ENCODE data around the gene CD79B.

GRCh38 chr17:63911657-63912100 is 20.5 kb downstream of the CD79B start:
- TF ChIP-seq CTCF (IDR thresholded peaks at IDR 0.05) (peak; percentile 82), TCF7L2 (IDR thresholded peaks at IDR 0.05; ENCODE audit: low read depth, low read length) (no peak), POLR2AphosphoS5 (IDR thresholded peaks at IDR 0.05; ENCODE audit: low read depth, low read length) (no peak), SIN3A (IDR thresholded peaks at IDR 0.05; ENCODE audit: borderline replicate concordance, insufficient read depth, low read depth, low read length) (no peak)
- TF ChIP-seq, protein P1, sequence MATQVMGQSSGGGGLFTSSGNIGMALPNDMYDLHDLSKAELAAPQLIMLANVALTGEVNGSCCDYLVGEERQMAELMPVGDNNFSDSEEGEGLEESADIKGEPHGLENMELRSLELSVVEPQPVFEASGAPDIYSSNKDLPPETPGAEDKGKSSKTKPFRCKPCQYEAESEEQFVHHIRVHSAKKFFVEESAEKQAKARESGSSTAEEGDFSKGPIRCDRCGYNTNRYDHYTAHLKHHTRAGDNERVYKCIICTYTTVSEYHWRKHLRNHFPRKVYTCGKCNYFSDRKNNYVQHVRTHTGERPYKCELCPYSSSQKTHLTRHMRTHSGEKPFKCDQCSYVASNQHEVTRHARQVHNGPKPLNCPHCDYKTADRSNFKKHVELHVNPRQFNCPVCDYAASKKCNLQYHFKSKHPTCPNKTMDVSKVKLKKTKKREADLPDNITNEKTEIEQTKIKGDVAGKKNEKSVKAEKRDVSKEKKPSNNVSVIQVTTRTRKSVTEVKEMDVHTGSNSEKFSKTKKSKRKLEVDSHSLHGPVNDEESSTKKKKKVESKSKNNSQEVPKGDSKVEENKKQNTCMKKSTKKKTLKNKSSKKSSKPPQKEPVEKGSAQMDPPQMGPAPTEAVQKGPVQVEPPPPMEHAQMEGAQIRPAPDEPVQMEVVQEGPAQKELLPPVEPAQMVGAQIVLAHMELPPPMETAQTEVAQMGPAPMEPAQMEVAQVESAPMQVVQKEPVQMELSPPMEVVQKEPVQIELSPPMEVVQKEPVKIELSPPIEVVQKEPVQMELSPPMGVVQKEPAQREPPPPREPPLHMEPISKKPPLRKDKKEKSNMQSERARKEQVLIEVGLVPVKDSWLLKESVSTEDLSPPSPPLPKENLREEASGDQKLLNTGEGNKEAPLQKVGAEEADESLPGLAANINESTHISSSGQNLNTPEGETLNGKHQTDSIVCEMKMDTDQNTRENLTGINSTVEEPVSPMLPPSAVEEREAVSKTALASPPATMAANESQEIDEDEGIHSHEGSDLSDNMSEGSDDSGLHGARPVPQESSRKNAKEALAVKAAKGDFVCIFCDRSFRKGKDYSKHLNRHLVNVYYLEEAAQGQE (IDR thresholded peaks at IDR 0.05; ENCODE audit: insufficient read depth in 1 of 2, low read depth in 2 of 2, low read length in 1 of 2): no peak
